Mucosa of gallbladder (tissue), 1 donor: ENCODE measurements around the gene OR2AG1. TPM values are rescaled to one million over a fixed set of nuclear protein-coding genes. Genes with fewer than 3 reads are reported as not detected.
"Not testable (repeated sequence)": the region's sequence is repeated elsewhere in the genome, so short reads cannot be mapped to it uniquely, and the experiment has no call there.

Experiments
- DNase-seq: peaks from one replicate; pipeline ENCODE4 v3.0.0-alpha.2; 2020; ENCODE audit warnings: low spot score
- total RNA-seq: library from RNA; stranded (reverse); gene quantifications from one replicate; pipeline ENCODE4 v1.2.1, GENCODE V29; 2021
- donor health status: DM: no; HTN: no; CAD: no.

Gene OR2AG1
- total RNA-seq, 1 donor from 2014 or later, result not detected

DNA sequence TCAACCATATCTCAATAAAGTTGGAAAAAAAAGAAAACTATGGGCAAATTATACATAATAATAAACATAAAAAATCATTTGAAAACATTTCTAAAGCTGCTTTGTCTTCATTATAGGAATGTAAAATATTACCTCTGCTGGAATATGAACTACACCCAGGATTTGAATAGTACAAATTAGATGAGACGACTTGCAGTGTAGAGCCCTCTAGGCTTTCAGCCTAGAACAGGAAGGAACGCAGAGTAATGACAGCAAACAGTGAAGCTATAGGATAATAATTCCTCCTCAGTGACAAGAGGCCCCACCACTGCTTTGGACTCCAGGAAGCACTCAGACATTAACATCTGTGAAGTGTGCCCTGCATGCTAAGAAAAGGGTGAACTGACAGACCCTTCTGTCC, 7.7 kb downstream of the OR2AG1 start:
- DNase-seq, result no peak

GRCh38 chr11:6794639-6795038, 11.8 kb downstream of the OR2AG1 start:
- DNase-seq, result no peak

GRCh38 chr11:6799402-6799801, 16.6 kb downstream of the OR2AG1 start, which contains the start of gene OR6A2:
OR6A2 (minus strand) TSS chr11:6799689; CDS start chr11:6795708, 3,981 bp downstream.
- DNase-seq, result no peak

DNA sequence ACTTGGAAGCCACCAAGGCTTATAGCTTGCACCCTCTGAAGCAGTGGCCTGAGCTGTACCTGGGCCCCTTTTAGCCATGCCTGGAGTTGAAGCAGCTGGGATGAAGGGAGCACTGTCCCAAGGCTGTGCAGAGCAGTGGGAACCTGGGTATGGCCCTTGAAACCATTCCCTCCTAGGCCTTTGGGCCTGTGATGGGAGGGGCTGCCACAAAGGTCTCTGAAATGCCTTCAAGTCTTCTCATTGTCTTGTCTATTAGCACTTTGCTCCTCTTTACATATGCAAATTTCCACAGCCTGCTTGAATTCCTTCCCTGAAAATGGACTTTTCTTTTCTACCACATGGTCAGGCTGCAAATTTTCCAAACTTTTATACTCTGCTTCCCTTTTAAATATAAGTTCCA, 18.3 kb downstream of the OR2AG1 start:
- DNase-seq, result not testable (repeated sequence)

DNA sequence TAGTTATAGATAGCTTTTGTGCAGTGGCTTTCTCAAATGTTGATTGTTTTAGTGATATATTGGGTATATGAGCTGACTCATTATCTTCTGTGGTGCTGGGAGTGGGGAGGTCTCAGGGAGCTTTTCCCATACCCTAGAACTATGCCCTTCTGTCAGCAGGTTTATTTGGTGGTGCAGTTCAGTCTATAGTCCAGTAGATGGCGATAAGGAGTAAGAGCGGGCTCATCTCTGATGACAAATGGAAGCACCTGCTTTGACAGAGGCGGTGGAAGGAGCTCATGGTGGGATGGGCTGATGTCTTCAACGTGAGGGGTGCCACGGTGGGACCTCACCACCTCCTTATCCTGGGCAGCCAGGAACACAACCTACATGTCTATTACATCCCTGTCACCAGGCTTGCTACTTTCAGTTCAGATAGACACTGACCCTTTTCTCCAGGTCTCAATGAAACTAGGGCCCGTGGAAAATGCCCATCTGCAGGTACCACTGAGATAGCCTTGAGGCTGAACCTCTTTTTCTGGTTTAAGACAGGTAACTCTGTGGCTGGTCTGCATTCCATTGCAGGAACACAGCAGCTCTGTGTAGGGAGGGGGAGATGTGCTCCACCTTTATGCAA, 29.7 kb downstream of the OR2AG1 start:
- no peak for DNase-seq

- DNase-seq, result no peak
Observed at GRCh38 chr11:6813656-6814055, 30.8 kb downstream of the OR2AG1 start.

GRCh38 chr11:6817694-6818093, 34.9 kb downstream of the OR2AG1 start:
- no peak for DNase-seq

- no peak for DNase-seq
Observed at GRCh38 chr11:6818967-6819366, 36.1 kb downstream of the OR2AG1 start.

GRCh38 chr11:6824136-6824823, 41.5 kb downstream of the OR2AG1 start:
- no peak for DNase-seq

DNA sequence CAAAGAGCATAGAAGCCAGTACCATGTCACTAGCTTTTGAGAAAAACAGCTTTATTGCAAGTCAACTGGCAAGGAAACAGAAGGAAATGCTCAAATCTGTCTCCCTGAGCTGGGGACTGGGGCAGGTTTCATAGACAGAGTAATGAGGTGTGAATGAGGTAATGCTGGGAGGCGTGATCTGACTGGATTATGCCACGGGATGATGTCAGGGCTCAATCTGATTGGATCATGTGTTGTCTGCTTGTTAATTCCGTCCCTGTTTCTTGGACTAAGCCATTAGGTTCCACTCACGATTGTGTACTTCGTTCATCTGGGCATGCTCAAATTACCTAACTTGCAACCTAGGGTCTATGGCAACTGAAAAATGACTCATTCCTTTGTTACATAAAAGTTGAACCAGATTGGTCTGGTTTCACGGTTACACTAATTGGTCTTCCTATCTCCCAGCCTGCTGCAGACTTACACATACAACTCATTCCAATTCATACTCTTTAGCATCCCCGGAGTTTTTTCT, 42.5 kb downstream of the OR2AG1 start:
- no peak for DNase-seq

- no peak for DNase-seq
Observed at GRCh38 chr11:6828103-6828502, 45.3 kb downstream of the OR2AG1 start.

GRCh38 chr11:6833356-6833755, 50.5 kb downstream of the OR2AG1 start:
- DNase-seq, result no peak

- DNase-seq, result no peak
Observed at GRCh38 chr11:6834021-6834420, 51.2 kb downstream of the OR2AG1 start.

Other genes starting within 250 kb of the OR2AG1 start
- gene RRP8, start 179.4 kb upstream of the OR2AG1 start, total RNA-seq, result 25.8 TPM
- gene ILK, start 179.2 kb upstream of the OR2AG1 start, total RNA-seq, result 261 TPM
- 142 TPM for gene TAF10, start 170.8 kb upstream of the OR2AG1 start, total RNA-seq
- 161 TPM for gene TPP1, start 163.6 kb upstream of the OR2AG1 start, total RNA-seq
- 25.1 TPM for gene DCHS1, start 127.2 kb upstream of the OR2AG1 start, total RNA-seq
- gene MRPL17, start 99.7 kb upstream of the OR2AG1 start, total RNA-seq, result 38.5 TPM
- not detected for gene OR2AG2, start 11.0 kb upstream of the OR2AG1 start, total RNA-seq
- 0.06 TPM for gene OR6A2, start 16.7 kb downstream of the OR2AG1 start, total RNA-seq
- gene OR10A5, start 62.7 kb downstream of the OR2AG1 start, total RNA-seq, result not detected
- gene OR10A2, start 80.0 kb downstream of the OR2AG1 start, total RNA-seq, result not detected
- not detected for gene OR10A4, start 93.6 kb downstream of the OR2AG1 start, total RNA-seq
- gene OR2D2, start 109.5 kb downstream of the OR2AG1 start, total RNA-seq, result not detected
- gene OR2D3, start 138.0 kb downstream of the OR2AG1 start, total RNA-seq, result not detected
- gene ZNF215, start 143.4 kb downstream of the OR2AG1 start, total RNA-seq, result 1.5 TPM
- gene ZNF214, start 237.3 kb downstream of the OR2AG1 start, total RNA-seq, result 4.1 TPM
- 0.06 TPM for gene NLRP14, start 237.5 kb downstream of the OR2AG1 start, total RNA-seq